Natural killer cell (primary cell): ENCODE results near the gene RERE. TPM values are rescaled to one million over a fixed set of nuclear protein-coding genes. Genes with fewer than 3 reads are reported as not detected.

Experiments used
- ATAC-seq, 3 donors: fragments of 150-1000 bp in 2 of 3; fragments of 200-7000 bp in 1 of 3; cut with Tn5 transposase; 1 replicate in 1 of 3; 2 replicates in 2 of 3; pipeline ENCODE4 v1.10.0; 2021; ENCODE audit warnings: mild to moderate bottlenecking in 2 of 3, moderate library complexity in 2 of 3
- DNase-seq, 2 donors: peaks; one replicate each; pipeline versions ENCODE4 v3.0.0 to v3.0.0-alpha.2; 2013 to 2021; ENCODE audit warnings: mixed read lengths in 1 of 2
- H3K27ac ChIP-seq: one replicate; pipeline ENCODE4 v1.5.1; 2013; ENCODE audit warnings: mild to moderate bottlenecking, low read length
- H3K27me3 ChIP-seq: one replicate; pipeline ENCODE4 v1.6.1; 2013; ENCODE audit warnings: low read length; ENCODE audit not compliant: control insufficient read depth, insufficient read depth
- H3K36me3 ChIP-seq: one replicate; pipeline ENCODE4 v1.6.1; 2013; ENCODE audit warnings: low read length; ENCODE audit not compliant: control insufficient read depth, insufficient read depth
- H3K4me1 ChIP-seq: one replicate; pipeline ENCODE4 v1.6.1; 2013; ENCODE audit warnings: low read length; ENCODE audit not compliant: control insufficient read depth, insufficient read depth
- H3K4me3 ChIP-seq: one replicate; pipeline ENCODE4 v1.5.1; 2013; ENCODE audit warnings: low read length
- H3K9me3 ChIP-seq: one replicate; pipeline ENCODE4 v1.6.1; 2013; ENCODE audit warnings: low read length; ENCODE audit not compliant: control insufficient read depth, insufficient read depth
- H3K27ac Mint-ChIP-seq, 2 donors: one replicate each; pipeline ENCODE4 v1.8.0; 2022; ENCODE audit warnings: mild to moderate bottlenecking in 2 of 2, mixed read lengths in 2 of 2, moderate library complexity in 1 of 2
- H3K27me3 Mint-ChIP-seq, 2 donors: one replicate each; pipeline ENCODE4 v1.8.0; 2022; ENCODE audit warnings: low read depth in 2 of 2, mixed read lengths in 2 of 2
- H3K36me3 Mint-ChIP-seq: one replicate; pipeline ENCODE4 v1.8.0; 2022; ENCODE audit warnings: mixed read lengths
- H3K4me1 Mint-ChIP-seq, 2 donors: one replicate each; pipeline ENCODE4 v1.8.0; 2022; ENCODE audit warnings: mixed read lengths in 2 of 2
- H3K4me3 Mint-ChIP-seq: one replicate; pipeline ENCODE4 v1.8.0; 2022; ENCODE audit warnings: mild to moderate bottlenecking, moderate library complexity, mixed read lengths
- H3K9me3 Mint-ChIP-seq, 2 donors: one replicate each; pipeline ENCODE4 v1.8.0; 2022; ENCODE audit warnings: mixed read lengths in 2 of 2
- CTCF ChIP-seq: fragments of 200-600 bp; IDR thresholded peaks from one replicate; pipeline ENCODE4 v1.8.0; 2022; ENCODE audit warnings: antibody characterized with exemption
- WGBS: methylation state at CpG from one replicate; pipeline ENCODE4 v1.1.7; 2013; ENCODE audit warnings: missing lambda C conversion rate; ENCODE audit not compliant: insufficient coverage; 5-methylcytosine and 5-hydroxymethylcytosine counted together
- intact Hi-C: fragments of 100-400 bp; cut with micrococcal nuclease; formaldehyde crosslinking; loops from one replicate; pipeline ENCODE4 v1.14.2; 2022
- total RNA-seq, 4 donors: library from RNA; stranded (reverse); fragments of 120-200 nt in 1 of 4; gene quantifications; one replicate each; pipeline versions ENCODE4 v1.2.3 to v1.2.4, GENCODE V29; 2013 to 2022

RERE gene
- total RNA-seq, 3 donors from 2014 or later (not counting 1 experiment from before 2014, with no cell fraction given) = 67.7 to 76.0 (median 73.0) TPM

GRCh38 chr1:8398677-8399076 lies 418.8 kb downstream of the RERE start:
- no peaks in the 10 kb centered on the region for H3K36me3 ChIP-seq
- ATAC-seq (no peak), DNase-seq (peak in 1 of 2 donors; percentile 35)
- intact Hi-C loops = loop anchor here (5.0 to 10.0 kb wide), 2 partner anchors 34 to 96 kb away; no protein-coding TSS in a partner anchor
- no peaks in the 10 kb centered on the region for H3K9me3 ChIP-seq
- 99% methylated on average over 4 of the region's 5 CpGs for WGBS
- no peaks in the 10 kb centered on the region for H3K27me3 ChIP-seq
- Mint-ChIP-seq H3K36me3 (no peaks in the 10 kb centered on the region), H3K9me3 (no peaks in the 10 kb centered on the region), H3K4me3 (no peak overlapping the region), H3K27me3 (no peaks in the 10 kb centered on the region), H3K27ac (peak overlapping the region in 1 of 2 donors; percentile 67), H3K4me1 (peaks cover 41 to 50% of the 10 kb centered on the region in 2 donors)
- H3K4me1 ChIP-seq = peaks cover 28% of the 10 kb centered on the region
- H3K4me3 ChIP-seq = no peak overlapping the region
- H3K27ac ChIP-seq = no peak overlapping the region
- no peak for TF ChIP-seq CTCF

DNA sequence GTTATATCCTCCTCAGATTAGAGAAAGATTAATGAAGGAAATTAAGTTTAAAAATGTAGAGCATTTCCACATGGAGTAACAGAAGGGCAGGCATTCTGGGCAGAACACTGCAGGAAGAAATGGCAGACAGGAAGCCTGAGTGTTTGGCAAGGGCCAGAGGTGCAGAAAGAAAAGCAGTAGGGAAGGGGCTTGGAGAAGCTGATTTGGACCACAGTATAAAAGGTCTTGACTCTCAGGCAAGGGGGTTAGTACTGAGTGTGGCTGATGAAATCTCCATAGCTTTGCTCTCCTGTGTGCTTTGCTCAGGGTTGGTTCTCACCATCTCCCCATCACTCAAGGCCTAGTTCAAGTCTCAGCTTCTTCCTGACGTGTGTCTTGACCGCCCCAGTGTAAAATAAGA lies 419.4 kb downstream of the RERE start:
- Mint-ChIP-seq H3K27me3 (no peaks in the 10 kb centered on the region), H3K4me3 (no peak overlapping the region), H3K4me1 (peaks cover 41 to 50% of the 10 kb centered on the region in 2 donors), H3K36me3 (no peaks in the 10 kb centered on the region), H3K27ac (peak overlapping the region; percentile 22 to 67), H3K9me3 (no peaks in the 10 kb centered on the region)
- intact Hi-C loops = loop anchor here (5.0 to 10.0 kb wide), 2 partner anchors 34 to 97 kb away; no protein-coding TSS in a partner anchor
- ATAC-seq (no peak), DNase-seq (no peak)
- Histone ChIP-seq H3K4me1 (peaks cover 28% of the 10 kb centered on the region), H3K4me3 (no peak overlapping the region), H3K9me3 (no peaks in the 10 kb centered on the region), H3K27me3 (no peaks in the 10 kb centered on the region), H3K27ac (no peak overlapping the region), H3K36me3 (peaks cover under 1% of the 10 kb centered on the region)
- no peak for TF ChIP-seq CTCF
- 98% methylated on average over 2 of the region's 2 CpGs for WGBS

DNA sequence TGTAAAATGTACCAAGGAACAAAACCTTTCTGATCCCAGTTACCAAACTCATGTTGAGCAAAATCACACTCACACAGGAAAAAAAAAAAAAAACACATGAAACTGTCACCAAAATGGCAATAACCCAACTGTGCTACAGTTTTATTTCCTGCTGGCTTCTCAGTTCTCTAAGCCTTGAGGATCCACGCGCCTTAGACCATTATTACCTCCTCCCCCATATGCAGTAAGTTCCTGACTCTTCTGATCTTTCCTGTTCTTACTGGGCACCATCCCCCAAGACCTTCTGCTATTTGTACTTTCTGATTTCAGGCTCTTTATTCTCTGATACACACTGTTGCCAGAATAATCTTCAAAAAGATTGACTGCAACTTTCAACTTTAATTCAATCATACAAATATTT lies 419.9 kb downstream of the RERE start:
- peaks cover 43 to 50% of the 10 kb centered on the region in 2 donors for H3K4me1 Mint-ChIP-seq
- Histone ChIP-seq H3K4me3 (no peak overlapping the region), H3K4me1 (peaks cover 28% of the 10 kb centered on the region), H3K9me3 (no peaks in the 10 kb centered on the region), H3K27me3 (no peaks in the 10 kb centered on the region), H3K27ac (no peak overlapping the region), H3K36me3 (peaks cover 6% of the 10 kb centered on the region)
- no peaks in the 10 kb centered on the region for H3K36me3 Mint-ChIP-seq
- WGBS = 3% methylated on average over 2 of the region's 2 CpGs
- peak in 1 of 2 donors; percentile 25 for DNase-seq
- TF ChIP-seq CTCF = no peak
- peak; percentile 36 to 46 (median 45) for ATAC-seq
- no peaks in the 10 kb centered on the region for H3K27me3 Mint-ChIP-seq
- H3K27ac Mint-ChIP-seq = peak overlapping the region; percentile 22 to 67
- H3K4me3 Mint-ChIP-seq = peak overlapping the region; percentile 35
- intact Hi-C loops = loop anchor here (5.0 to 10.0 kb wide), 2 partner anchors 35 to 97 kb away; no protein-coding TSS in a partner anchor
- no peaks in the 10 kb centered on the region for H3K9me3 Mint-ChIP-seq
